ENCODE results near the gene NGFR.

GRCh38 chr17:49509588-49509917 is 14.5 kb downstream of the NGFR start:
- TF ChIP-seq CTCF (IDR thresholded peaks at IDR 0.05) (no peak), POLR2A (IDR thresholded peaks at IDR 0.05) (no peak)

All from lower leg skin (tissue), 3 donors.